Ovary (tissue), 9 donors: Measurements from ENCODE around the gene NAGS. TPM values are rescaled to one million over a fixed set of nuclear protein-coding genes. Genes with fewer than 3 reads are reported as not detected.

Experiments used
- DNase-seq, 5 donors: peaks; one replicate each; pipeline ENCODE4 v3.0.0-alpha.2; 2019 to 2020
- H3K27ac ChIP-seq, 2 donors: fragments of 200-600 bp; one replicate each; pipeline versions ENCODE4 v1.5.1 to v1.8.0; 2019 to 2022
- H3K27me3 ChIP-seq: fragments of 200-600 bp; one replicate; pipeline ENCODE4 v1.8.0; 2022
- H3K36me3 ChIP-seq: fragments of 200-600 bp; sonication (generic); one replicate; pipeline ENCODE4 v1.5.1; 2019
- H3K4me1 ChIP-seq: one replicate; pipeline ENCODE4 v1.8.1; 2013; ENCODE audit warnings: mild to moderate bottlenecking, moderate library complexity; ENCODE audit not compliant: insufficient read depth
- H3K4me3 ChIP-seq: fragments of 200-600 bp; sonication (generic); one replicate; pipeline ENCODE4 v1.5.1; 2017
- H3K9me3 ChIP-seq, 2 donors: fragments of 200-600 bp in 1 of 2; sonication (generic) in 1 of 2; one replicate each; pipeline versions ENCODE4 v1.5.1 to v1.8.1; 2013 to 2019; ENCODE audit warnings: mild to moderate bottlenecking in 1 of 2, moderate library complexity in 1 of 2
- EP300 ChIP-seq: sonication (generic); formaldehyde crosslinking; IDR thresholded peaks from one replicate; pipeline ENCODE4 v1.6.1; 2017; ENCODE audit warnings: antibody characterized with exemption
- POLR2A ChIP-seq: fragments of 450-650 bp; IDR thresholded peaks from one replicate; pipeline ENCODE4 v1.6.1; 2017; ENCODE audit warnings: antibody characterized with exemption, mild to moderate bottlenecking, moderate library complexity
- WGBS, 3 donors: extraction: QIAGEN DNeasy Blood & Tissue Kit in 1 of 3; methylation state at CpG; one replicate each; pipeline versions ENCODE4 v1.1.5 to v1.1.7; 2013 to 2017; 5-methylcytosine and 5-hydroxymethylcytosine counted together
- intact Hi-C, 4 donors: fragments of 100-400 bp; cut with DNase I; formaldehyde crosslinking; loops; one replicate each; pipeline versions ENCODE4 v1.11.0 to v1.15.1; 2022 to 2023
- polyA plus RNA-seq, 2 donors: library from polyadenylated mRNA; stranded (reverse); fragments of 200-250 nt in 1 of 2; fragments of 350-450 nt in 1 of 2; fragmentation: Illumina TruSeq in 1 of 2; extraction: RNeasy Lipid Tissue Mini Kit (QIAGEN cat#74804) in 1 of 2; gene quantifications; one replicate each; pipeline ENCODE4 v1.2.3, GENCODE V29; 2013 to 2014
- total RNA-seq, 7 donors: library from RNA; depleted of rRNA in 2 of 7; stranded (reverse); fragments of >200 nt in 2 of 7; fragmentation: NEBNext Ultra II Directional in 3 of 7; extraction: Animal tissue kit (Norgen Biotek cat#: 25700) in 3 of 7; gene quantifications; one replicate each; pipeline versions ENCODE4 v1.1.0 to v1.2.4, GENCODE V29; 2016 to 2023
- TF ChIP-seq, protein P1 (sequence below), 3 donors: fragments of 450-650 bp in 2 of 3; fragments of 200-600 bp in 1 of 3; IDR thresholded peaks; one replicate each; pipeline versions ENCODE4 v1.5.1 to v1.8.0; 2016 to 2022; ENCODE audit warnings: antibody characterized with exemption in 3 of 3, mild to moderate bottlenecking in 1 of 3
- donor health status: DM: no; HTN: no; CAD: no; lungs with moderate emphysema.
- donor health status: DM: no; HTN: no; CAD: no.
- donor health status: Bipolar disorder and iron deficiency.
- donor health status: DM: yes; HTN: yes; CAD: no.
- donor health status: DM: no; HTN: no; CAD: no.
- donor health status: DM: yes; HTN: yes; CAD: no.

The NAGS gene
- total and polyA plus RNA-seq, 9 donors: 0.33 to 1.7 (median 1.3) TPM

DNA sequence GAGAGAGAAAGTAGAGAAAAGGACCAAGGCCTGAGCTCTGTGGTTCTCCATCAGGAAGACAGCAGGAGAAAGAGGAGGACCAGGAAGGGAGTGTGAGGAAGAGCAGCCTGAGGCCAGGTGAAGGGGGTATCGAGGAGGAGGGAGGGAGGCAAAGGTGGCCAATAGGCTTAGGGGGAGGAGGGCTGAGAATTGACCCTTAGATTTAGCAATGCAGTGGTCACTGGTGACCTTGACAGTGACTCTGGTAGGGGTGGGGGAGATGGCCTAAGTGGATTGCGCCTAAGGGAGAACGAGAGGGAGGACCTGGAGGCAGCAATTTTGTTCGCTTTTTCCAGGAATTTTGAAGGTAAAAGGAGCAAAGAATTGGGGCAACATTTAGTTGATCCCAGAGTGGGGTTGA, 5.4 kb upstream of the NAGS start:
- no peak for TF ChIP-seq POLR2A
- TF ChIP-seq, protein P1, sequence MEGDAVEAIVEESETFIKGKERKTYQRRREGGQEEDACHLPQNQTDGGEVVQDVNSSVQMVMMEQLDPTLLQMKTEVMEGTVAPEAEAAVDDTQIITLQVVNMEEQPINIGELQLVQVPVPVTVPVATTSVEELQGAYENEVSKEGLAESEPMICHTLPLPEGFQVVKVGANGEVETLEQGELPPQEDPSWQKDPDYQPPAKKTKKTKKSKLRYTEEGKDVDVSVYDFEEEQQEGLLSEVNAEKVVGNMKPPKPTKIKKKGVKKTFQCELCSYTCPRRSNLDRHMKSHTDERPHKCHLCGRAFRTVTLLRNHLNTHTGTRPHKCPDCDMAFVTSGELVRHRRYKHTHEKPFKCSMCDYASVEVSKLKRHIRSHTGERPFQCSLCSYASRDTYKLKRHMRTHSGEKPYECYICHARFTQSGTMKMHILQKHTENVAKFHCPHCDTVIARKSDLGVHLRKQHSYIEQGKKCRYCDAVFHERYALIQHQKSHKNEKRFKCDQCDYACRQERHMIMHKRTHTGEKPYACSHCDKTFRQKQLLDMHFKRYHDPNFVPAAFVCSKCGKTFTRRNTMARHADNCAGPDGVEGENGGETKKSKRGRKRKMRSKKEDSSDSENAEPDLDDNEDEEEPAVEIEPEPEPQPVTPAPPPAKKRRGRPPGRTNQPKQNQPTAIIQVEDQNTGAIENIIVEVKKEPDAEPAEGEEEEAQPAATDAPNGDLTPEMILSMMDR (IDR thresholded peaks at IDR 0.05): no peak
- no peak for TF ChIP-seq EP300
- Histone ChIP-seq H3K27me3 (peaks cover 2% of the 10 kb centered on the region), H3K4me1 (no peaks in the 10 kb centered on the region), H3K4me3 (no peak overlapping the region), H3K9me3 (no peaks in the 10 kb centered on the region), H3K27ac (no peak overlapping the region), H3K36me3 (no peaks in the 10 kb centered on the region)
- intact Hi-C loops: loop anchor here in 1 of 4 donors (10.0 kb wide), 1 partner anchor 64 kb away; no protein-coding TSS in a partner anchor
- WGBS, 3 donors: 58 to 71% (median 60%) methylated on average over 4 of the region's 4 CpGs
- DNase-seq: no peak

DNA sequence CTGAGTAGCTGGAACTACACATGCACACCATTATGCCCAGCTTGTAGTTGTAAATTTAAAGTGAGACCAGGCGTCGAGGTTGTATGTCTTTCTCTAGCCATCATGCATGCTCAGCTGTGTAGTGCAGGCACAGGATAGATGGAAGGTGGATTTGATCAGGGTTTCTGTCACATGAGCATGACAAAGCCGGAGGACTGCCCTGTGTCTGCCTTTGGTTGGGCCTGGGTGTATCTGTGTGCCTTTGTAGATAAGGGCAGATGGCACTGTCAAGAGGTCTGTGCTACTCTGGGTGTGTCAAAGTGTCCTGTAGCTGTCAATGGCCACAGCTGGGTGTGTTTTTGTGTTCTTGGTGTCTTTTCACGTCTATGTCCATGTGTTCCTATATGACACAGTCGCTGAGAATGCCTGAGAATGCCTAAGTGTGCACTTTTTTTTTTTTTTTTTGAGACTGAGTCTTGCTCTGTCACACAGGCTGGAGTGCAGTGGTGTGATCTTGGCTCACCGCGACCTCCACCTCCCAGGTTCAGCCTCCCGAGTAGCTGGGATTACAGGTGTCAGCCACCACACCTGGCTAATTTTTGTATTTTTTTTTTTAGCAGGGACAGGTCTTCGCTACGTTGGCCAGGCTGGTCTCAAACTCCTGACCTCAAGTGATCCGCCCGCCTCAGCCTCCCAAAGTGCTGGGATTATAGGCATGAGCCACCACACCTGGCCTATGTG, 4.1 kb upstream of the NAGS start:
- TF ChIP-seq EP300 (no peak), POLR2A (no peak)
- TF ChIP-seq, protein P1 (IDR thresholded peaks at IDR 0.05): no peak
- H3K36me3 ChIP-seq: no peaks in the 10 kb centered on the region
- 80 to 89% (median 81%) methylated on average over 12 of the region's 12 CpGs for WGBS, 3 donors

DNA sequence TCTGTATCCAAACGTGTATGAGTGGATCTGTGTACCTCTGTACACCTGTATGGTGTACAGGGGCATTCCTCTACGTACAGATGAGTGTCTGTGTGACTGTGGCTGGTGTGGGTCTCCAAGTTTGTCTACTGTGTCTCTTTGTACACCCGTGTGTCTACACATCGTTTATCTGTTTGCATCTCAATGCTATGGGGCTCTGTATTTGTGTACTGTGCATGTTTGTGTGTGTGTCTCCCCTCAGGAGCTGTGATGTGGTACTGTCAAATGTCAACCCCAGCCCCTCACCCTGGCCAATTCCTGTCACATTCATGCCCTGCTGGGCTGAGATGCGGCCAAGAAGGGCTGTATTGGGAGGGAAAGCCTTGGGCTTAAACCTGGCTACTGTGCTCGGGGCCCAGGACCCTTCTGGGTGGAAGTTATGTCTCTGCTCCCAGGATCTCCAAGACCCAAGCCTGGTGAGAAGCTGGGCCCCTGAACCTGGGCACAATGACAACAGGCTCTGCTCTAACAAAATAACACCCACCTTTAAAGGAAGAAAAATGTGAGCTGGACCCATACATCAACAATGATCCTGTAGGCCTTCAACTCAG, 3.5 kb upstream of the NAGS start:
- H3K27me3 ChIP-seq: peaks cover 2% of the 10 kb centered on the region
- no peaks in the 10 kb centered on the region for H3K36me3 ChIP-seq
- no peaks in the 10 kb centered on the region for H3K9me3 ChIP-seq
- WGBS, 3 donors: 73 to 82% (median 73%) methylated on average over 6 of the region's 6 CpGs
- no peak for DNase-seq
- H3K27ac ChIP-seq: no peak overlapping the region
- peaks cover 4% of the 10 kb centered on the region for H3K4me1 ChIP-seq
- intact Hi-C loops: no loop called here
- TF ChIP-seq, protein P1 (IDR thresholded peaks at IDR 0.05): no peak
- TF ChIP-seq EP300: no peak
- no peak for TF ChIP-seq POLR2A
- H3K4me3 ChIP-seq: no peak overlapping the region

More for the DNA sequence above, 4.1 kb upstream of the NAGS start:
- Histone ChIP-seq H3K27ac (no peak overlapping the region), H3K4me3 (no peak overlapping the region), H3K27me3 (peaks cover 2% of the 10 kb centered on the region), H3K4me1 (peaks cover 2% of the 10 kb centered on the region), H3K9me3 (no peaks in the 10 kb centered on the region)
- intact Hi-C loops: no loop called here
- DNase-seq: no peak

DNA sequence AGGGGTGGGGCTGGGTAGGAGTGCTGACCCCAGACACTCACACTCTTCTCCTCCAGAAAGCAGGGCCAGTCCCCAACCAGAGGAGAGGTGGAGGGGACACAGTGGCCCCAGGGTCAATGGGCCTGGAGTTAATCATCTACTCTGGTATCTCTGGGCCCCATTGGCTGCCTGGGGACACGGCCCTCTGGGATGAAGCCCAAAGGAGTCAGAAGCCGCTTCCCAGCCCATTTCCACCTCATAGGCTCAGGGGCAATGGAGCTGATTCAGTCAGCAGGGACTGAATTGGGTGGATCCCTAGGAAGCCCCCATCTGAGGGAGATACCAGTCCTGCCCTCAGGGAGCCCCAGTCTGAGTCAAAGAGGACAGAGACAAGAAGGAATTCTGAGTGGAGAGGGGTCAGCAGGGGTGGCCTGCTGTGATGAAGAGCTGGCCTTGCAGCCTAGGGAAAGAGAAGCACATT, 2.9 kb upstream of the NAGS start:
- H3K27me3 ChIP-seq: peaks cover 2% of the 10 kb centered on the region
- no peaks in the 10 kb centered on the region for H3K36me3 ChIP-seq
- no peak overlapping the region for H3K27ac ChIP-seq
- no peak for DNase-seq
- peaks cover 6% of the 10 kb centered on the region for H3K4me1 ChIP-seq
- intact Hi-C loops: no loop called here
- H3K9me3 ChIP-seq: no peaks in the 10 kb centered on the region
- WGBS, 3 donors: 76 to 86% (median 82%) methylated on average over 2 of the region's 2 CpGs
- no peak overlapping the region for H3K4me3 ChIP-seq
- TF ChIP-seq POLR2A: no peak
- TF ChIP-seq EP300: no peak
